Measurements from ENCODE around the gene CDH13.

The CDH13 gene

DNA sequence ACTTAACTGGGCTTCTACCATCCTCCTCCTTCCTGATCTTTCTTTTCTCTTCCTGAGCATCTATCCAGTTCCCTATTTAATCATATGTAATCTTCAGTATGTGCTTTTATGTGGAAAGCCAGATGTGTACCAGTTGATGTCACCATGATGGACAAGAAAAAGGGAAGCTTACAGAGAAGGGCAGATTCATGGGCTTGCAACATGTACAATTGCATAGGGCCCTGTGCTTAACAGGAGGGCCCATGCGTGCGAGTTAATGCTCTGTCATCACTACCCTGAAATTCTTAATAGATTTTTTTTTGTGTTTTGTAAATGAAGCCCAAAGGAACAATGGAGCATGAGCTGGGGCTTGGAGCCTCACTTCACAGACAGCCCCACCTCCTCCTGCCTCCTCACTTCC lies 124.3 kb downstream of the CDH13 start:
- no peak for DNase-seq

GRCh38 chr16:82752172-82752571 lies 125.4 kb downstream of the CDH13 start:
- DNase-seq, result no peak

DNA sequence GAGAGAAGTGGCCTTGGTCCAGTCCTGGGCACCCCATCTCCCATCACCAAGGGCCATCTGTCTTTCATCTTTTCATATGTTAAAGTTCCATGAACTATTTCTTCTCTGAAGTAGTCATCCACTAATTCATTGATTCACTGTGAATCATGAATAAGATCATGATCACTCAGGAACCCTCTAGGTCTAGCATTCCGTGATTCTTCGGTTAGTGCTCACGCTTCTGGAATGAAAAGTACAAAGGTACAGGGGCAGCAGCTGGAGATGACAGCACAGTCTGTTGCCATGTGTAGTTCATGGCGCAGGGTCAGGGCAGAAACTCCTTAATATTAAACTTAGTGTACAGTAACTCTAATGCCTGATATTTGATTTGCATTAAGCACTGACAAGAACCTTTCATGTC lies 127.1 kb downstream of the CDH13 start:
- no peak for DNase-seq

GRCh38 chr16:82754716-82755513 lies 128.1 kb downstream of the CDH13 start:
- no peak for DNase-seq

- no peak for DNase-seq
These were observed 129.0 kb downstream of the CDH13 start for GRCh38 chr16:82755570-82756282.

GRCh38 chr16:82756283-82756599 lies 129.5 kb downstream of the CDH13 start:
- no peak for DNase-seq

- DNase-seq, result no peak
These were observed 131.6 kb downstream of the CDH13 start for GRCh38 chr16:82758406-82758805.

DNA sequence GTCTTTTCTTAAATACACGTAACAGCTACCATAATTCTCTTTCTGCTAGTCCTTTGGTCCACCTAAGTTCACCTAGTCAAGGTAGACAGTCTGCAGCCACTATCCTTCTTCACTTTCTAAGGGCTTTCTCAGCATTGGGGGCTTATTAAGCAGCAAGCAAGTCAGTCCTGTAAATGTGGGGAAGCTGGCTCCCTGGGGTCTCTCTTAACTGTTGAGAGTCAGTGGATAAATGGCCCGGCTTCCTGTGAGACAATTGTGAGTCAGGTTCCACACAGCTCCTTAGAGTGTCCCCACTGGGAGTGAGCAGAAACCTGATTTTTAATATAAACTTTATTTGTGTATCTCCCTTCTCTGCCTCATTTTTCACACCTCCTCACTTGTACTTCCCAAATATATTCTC lies 132.1 kb downstream of the CDH13 start:
- DNase-seq, result no peak

- no peak for DNase-seq
These were observed 134.5 kb downstream of the CDH13 start for GRCh38 chr16:82761236-82761635.

- no peak for DNase-seq
These were observed 135.1 kb downstream of the CDH13 start for GRCh38 chr16:82761858-82762257.

- no peak for DNase-seq
These were observed 136.6 kb downstream of the CDH13 start for GRCh38 chr16:82763371-82763770.

- no peak for DNase-seq
These were observed 140.4 kb downstream of the CDH13 start for GRCh38 chr16:82767198-82767597.

DNA sequence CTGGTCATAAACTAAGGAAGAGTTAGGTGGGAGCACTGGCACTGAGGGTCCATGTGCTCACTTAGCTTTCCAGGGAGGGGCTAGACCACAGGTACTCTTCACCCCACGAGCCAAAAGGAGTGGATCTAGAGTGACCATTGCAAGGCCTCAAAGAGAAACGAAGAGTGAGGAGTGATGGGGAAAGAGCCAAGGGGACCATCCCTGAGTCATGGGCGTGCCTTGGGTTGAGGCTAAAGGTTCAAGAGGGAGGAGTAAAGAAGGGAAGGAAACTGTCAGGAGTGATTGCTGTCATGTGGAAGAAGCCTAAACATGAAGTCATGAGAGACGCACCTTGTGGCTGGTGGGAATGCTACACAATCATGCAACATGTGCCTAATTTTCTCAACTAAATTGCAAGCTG lies 141.0 kb downstream of the CDH13 start:
- no peak for DNase-seq

GRCh38 chr16:82769845-82770244 lies 143.1 kb downstream of the CDH13 start:
- DNase-seq, result no peak

GRCh38 chr16:82772215-82772614 lies 145.4 kb downstream of the CDH13 start:
- no peak for DNase-seq

GRCh38 chr16:82773018-82773417 lies 146.2 kb downstream of the CDH13 start:
- DNase-seq, result no peak

DNA sequence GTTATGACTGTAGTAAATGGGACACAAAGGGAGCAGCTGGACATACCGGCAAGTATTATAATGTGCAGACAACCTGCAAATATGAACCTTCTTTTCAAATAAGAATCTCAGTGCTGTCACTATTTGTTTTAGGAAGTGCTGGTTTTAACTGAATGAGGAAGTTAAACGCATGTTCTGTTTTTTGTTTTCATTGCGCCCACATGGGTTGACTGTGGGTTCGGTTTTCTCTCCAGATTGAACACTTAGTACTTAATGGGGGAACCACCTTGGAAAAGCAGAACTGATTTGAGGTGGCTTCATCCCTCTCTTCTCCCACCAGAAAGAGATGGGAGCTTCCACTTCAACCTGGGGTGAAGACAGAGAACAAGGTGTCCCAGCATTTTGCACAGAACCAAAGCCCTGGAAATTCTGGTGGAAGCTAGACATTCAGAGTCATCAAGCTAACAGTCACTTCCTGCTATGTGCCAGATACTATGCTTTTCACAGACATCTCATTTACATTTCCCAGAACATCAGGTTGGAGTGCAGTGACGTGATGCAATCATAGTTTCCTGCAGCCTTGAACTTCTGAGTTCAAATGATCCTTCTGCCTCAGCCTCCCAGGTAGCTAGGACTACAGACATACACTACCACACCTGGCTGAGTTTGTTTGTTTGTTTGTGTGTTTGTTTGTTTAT lies 149.8 kb downstream of the CDH13 start:
- no peak for DNase-seq

- DNase-seq, result no peak
These were observed 156.0 kb downstream of the CDH13 start for GRCh38 chr16:82782715-82783251.

- no peak for DNase-seq
These were observed 157.3 kb downstream of the CDH13 start for GRCh38 chr16:82783933-82784572.

GRCh38 chr16:82784573-82784968 lies 157.8 kb downstream of the CDH13 start:
- no peak for DNase-seq

- DNase-seq, result no peak
These were observed 161.5 kb downstream of the CDH13 start for GRCh38 chr16:82788225-82788624.

DNA sequence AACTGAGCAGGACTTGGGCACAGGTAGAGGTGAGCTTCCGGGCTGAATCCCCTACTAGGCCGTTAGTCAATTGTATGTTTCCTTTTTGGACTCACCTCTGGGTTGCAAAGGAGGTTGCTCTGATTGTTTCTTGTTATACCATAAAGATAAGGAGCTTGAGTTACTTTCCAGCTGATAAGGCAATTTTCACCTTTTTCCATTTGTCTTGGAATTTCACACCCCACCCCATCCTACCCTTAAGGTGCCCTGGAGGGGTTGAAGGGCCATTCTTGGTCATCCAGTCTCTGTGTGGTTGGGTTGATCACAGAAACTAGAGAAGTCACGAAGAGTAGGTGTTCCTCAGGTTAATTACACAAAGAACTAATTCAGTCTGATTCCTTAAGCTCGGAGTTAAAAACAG lies 162.2 kb downstream of the CDH13 start:
- DNase-seq, result no peak

DNA sequence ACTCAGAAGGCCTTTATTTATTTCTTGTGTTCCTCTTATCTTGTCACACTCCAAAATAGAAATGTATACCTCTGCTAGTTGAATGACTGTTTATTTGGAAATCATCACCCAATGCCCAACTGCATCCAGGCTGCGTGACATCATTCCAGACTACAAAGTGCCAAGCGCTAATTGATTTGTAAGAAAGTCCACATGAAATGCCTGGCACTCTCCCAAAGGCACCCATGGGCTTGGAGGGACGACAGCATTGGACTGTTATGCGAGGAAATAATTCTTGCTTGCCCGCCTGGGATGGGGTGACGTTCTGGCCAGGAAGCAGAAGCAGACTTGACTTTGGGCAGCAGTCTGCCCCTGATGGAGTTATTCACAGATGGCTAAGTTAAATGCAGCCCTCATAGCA lies 165.9 kb downstream of the CDH13 start:
- DNase-seq, result no peak

All from activated naive CD4-positive, alpha-beta T cell treated with anti-CD3 and anti-CD28 coated beads, Interleukin-2, amount 50 U/mL, for 16 hours (primary cell).